Karpas-422 (cell line): Measurements from ENCODE around the gene DIS3L. TPM values are rescaled to one million over a fixed set of nuclear protein-coding genes. Genes with fewer than 3 reads are reported as not detected.

ENCODE experiments used
- DNase-seq: peaks from one replicate; pipeline ENCODE4 v3.0.0-alpha.2; 2015
- H2AFZ ChIP-seq: fragments of 200-600 bp; sonication (generic); 2 replicates; pipeline ENCODE4 v1.6.1; 2014; ENCODE audit warnings: antibody characterized with exemption, low read length, mixed read lengths
- H3K27ac ChIP-seq: fragments of 200-600 bp; sonication (generic); 2 replicates; pipeline ENCODE4 v1.5.1; 2014; ENCODE audit warnings: mild to moderate bottlenecking, low read length, moderate library complexity
- H3K27me3 ChIP-seq: fragments of 200-600 bp; sonication (generic); 2 replicates; pipeline ENCODE4 v1.6.1; 2014; ENCODE audit warnings: low read length, mixed read lengths
- H3K36me3 ChIP-seq: fragments of 200-600 bp; sonication (generic); 2 replicates; pipeline ENCODE4 v1.6.1; 2014; ENCODE audit warnings: low read length, mixed read lengths; ENCODE audit not compliant: insufficient read depth
- H3K4me1 ChIP-seq: fragments of 200-600 bp; sonication (generic); 2 replicates; pipeline ENCODE4 v1.6.1; 2014; ENCODE audit warnings: mild to moderate bottlenecking, low read length, mixed read lengths
- H3K4me2 ChIP-seq: fragments of 200-600 bp; sonication (generic); 2 replicates; pipeline ENCODE4 v1.6.1; 2014; ENCODE audit warnings: low read length, low read depth, mild to moderate bottlenecking; ENCODE audit not compliant: poor library complexity, severe bottlenecking
- H3K4me3 ChIP-seq: fragments of 200-600 bp; sonication (generic); 2 replicates; pipeline ENCODE4 v1.5.1; 2014; ENCODE audit warnings: mild to moderate bottlenecking, antibody characterized with exemption, low read length, mixed read lengths
- H3K79me2 ChIP-seq: fragments of 200-600 bp; sonication (generic); 2 replicates; pipeline ENCODE4 v1.6.1; 2014; ENCODE audit warnings: mild to moderate bottlenecking, low read length, mixed read lengths
- H3K9ac ChIP-seq: fragments of 200-600 bp; sonication (generic); 2 replicates; pipeline ENCODE4 v1.6.0; 2014; ENCODE audit warnings: low read length
- H3K9me2 ChIP-seq: fragments of 200-600 bp; sonication (generic), shearing (Covaris generic); replicated peaks from 2 replicates; pipeline ENCODE4 v1.6.0; 2014; ENCODE audit warnings: mild to moderate bottlenecking, low read length, moderate library complexity; ENCODE audit not compliant: insufficient read depth
- H3K9me3 ChIP-seq: fragments of 300-700, 200-600 bp; sonication (generic); 2 replicates; pipeline ENCODE4 v1.6.1; 2014; ENCODE audit warnings: low read length, mixed read lengths
- H4K20me1 ChIP-seq: fragments of 200-600 bp; sonication (generic); 2 replicates; pipeline ENCODE4 v1.6.1; 2014; ENCODE audit warnings: mild to moderate bottlenecking, antibody characterized with exemption, low read length, low read depth; ENCODE audit not compliant: insufficient read depth
- total RNA-seq: library from RNA; depleted of rRNA; stranded (reverse); fragments of >200 nt; shearing (Covaris generic); gene quantifications from 2 replicates; pipeline ENCODE4 v1.2.3, GENCODE V29; 2014; ENCODE audit warnings: low replicate concordance

Gene DIS3L
- total RNA-seq, 1 experiment from 2014 or later: 40.2 TPM

- H3K27ac ChIP-seq: no peak overlapping the region
- no peak overlapping the region for H3K9ac ChIP-seq
- no peaks in the 10 kb centered on the region for H3K9me3 ChIP-seq
- H4K20me1 ChIP-seq: no peaks in the 10 kb centered on the region
- H3K9me2 ChIP-seq: no peaks in the 10 kb centered on the region
- no peaks in the 10 kb centered on the region for H3K27me3 ChIP-seq
- DNase-seq: peak; percentile 82
- H3K79me2 ChIP-seq: no peaks in the 10 kb centered on the region
- no peaks in the 10 kb centered on the region for H3K36me3 ChIP-seq
- peaks cover 12% of the 10 kb centered on the region for H3K4me1 ChIP-seq
- H3K4me2 ChIP-seq: no peak overlapping the region
- H2AFZ ChIP-seq: no peak overlapping the region
- no peak overlapping the region for H3K4me3 ChIP-seq
These were observed 5.8 kb upstream of the DIS3L start for GRCh38 chr15:66287461-66288057.

DNA sequence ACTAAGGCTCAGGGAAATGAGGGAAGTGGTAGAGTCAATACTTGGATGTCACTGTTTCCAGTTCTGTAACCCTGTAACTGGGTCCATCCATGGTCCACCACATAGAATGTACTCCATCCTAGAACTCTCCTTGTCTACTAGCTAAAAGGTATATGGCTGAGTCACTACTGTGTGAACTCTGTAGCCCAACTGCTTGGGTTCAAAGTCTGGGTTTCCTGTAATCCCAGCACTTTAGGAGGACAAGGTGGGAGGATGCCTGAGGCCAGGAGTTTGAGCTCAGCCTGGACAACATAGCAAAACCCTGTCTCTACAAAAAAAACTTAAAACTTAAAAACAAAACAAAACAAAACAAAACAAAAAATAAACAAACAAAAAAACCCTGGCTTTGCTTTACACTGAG lies 5.3 kb upstream of the DIS3L start:
- H2AFZ ChIP-seq: no peak overlapping the region
- H3K27ac ChIP-seq: no peak overlapping the region
- H3K79me2 ChIP-seq: no peaks in the 10 kb centered on the region; the same call in 1 of the 2 replicates
- H3K4me3 ChIP-seq: no peak overlapping the region
- H3K9ac ChIP-seq: no peak overlapping the region
- no peak overlapping the region for H3K4me2 ChIP-seq
- no peaks in the 10 kb centered on the region for H4K20me1 ChIP-seq
- peaks cover 14% of the 10 kb centered on the region for H3K4me1 ChIP-seq
- H3K9me3 ChIP-seq: no peaks in the 10 kb centered on the region
- no peaks in the 10 kb centered on the region for H3K27me3 ChIP-seq
- no peaks in the 10 kb centered on the region for H3K9me2 ChIP-seq
- H3K36me3 ChIP-seq: no peaks in the 10 kb centered on the region
- DNase-seq: no peak

- no peak overlapping the region for H3K4me3 ChIP-seq
- no peak for DNase-seq
These were observed 4.7 kb upstream of the DIS3L start for GRCh38 chr15:66288551-66289185.

DNA sequence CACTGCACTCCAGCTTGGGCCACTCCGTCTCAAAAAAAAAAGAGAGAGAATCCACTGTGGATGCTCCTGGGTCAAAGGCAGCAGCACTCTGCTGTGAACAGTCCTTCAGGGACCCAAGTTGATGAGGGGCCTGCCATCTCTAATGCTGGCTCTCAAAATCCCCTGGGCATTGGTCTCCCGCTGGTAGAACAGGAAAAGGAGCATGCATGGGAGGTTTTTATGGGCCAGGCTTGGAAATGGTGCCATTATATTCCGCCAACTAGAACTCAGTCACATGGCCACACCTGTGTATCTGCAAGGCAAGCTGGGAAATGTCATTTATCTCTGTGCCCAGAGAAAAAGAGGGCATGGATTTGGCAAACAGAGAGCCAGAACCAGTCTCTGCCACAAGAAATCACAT lies 3.4 kb upstream of the DIS3L start:
- no peaks in the 10 kb centered on the region for H4K20me1 ChIP-seq
- no peak overlapping the region for H3K9ac ChIP-seq
- H3K9me2 ChIP-seq: no peaks in the 10 kb centered on the region
- no peak overlapping the region for H3K4me2 ChIP-seq
- peaks cover 12% of the 10 kb centered on the region for H3K79me2 ChIP-seq
- no peak overlapping the region for H3K4me3 ChIP-seq
- H2AFZ ChIP-seq: no peak overlapping the region
- H3K27me3 ChIP-seq: no peaks in the 10 kb centered on the region
- peaks cover 26% of the 10 kb centered on the region for H3K4me1 ChIP-seq
- H3K36me3 ChIP-seq: no peaks in the 10 kb centered on the region
- no peak overlapping the region for H3K27ac ChIP-seq
- no peaks in the 10 kb centered on the region for H3K9me3 ChIP-seq
- no peak for DNase-seq

More at GRCh38 chr15:66288551-66289185, 4.7 kb upstream of the DIS3L start:
- no peak overlapping the region for H3K27ac ChIP-seq
- H3K9ac ChIP-seq: no peak overlapping the region; the same call in 1 of the 2 replicates
- no peaks in the 10 kb centered on the region for H3K9me3 ChIP-seq
- no peak overlapping the region for H2AFZ ChIP-seq
- H3K4me2 ChIP-seq: no peak overlapping the region
- H3K36me3 ChIP-seq: no peaks in the 10 kb centered on the region
- no peaks in the 10 kb centered on the region; the same call in 1 of the 2 replicates for H3K79me2 ChIP-seq
- peaks cover 14% of the 10 kb centered on the region for H3K4me1 ChIP-seq
- no peaks in the 10 kb centered on the region for H3K27me3 ChIP-seq
- no peaks in the 10 kb centered on the region for H3K9me2 ChIP-seq
- H4K20me1 ChIP-seq: no peaks in the 10 kb centered on the region

DNA sequence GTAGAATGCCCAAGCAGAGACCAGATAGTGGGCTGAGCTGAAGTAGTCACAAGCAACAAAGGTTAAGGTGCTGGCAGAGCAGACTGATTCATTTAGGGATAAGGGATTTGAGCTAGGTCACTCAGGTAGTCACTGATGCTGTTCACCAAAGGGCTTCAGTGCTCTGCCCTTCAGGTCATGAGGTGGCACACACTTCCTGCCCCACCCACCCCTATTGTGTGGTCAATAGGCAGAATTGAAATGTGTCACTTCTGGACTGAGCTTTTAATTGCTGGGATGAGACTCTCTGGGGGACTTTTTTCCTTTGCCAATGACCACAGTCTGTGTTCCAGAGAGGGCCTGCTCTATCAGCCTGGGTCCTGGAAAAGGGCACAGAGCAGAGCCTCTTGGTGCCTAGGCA lies 2.9 kb upstream of the DIS3L start:
- Histone ChIP-seq H3K4me3 (no peak overlapping the region), H3K27me3 (no peaks in the 10 kb centered on the region), H3K9me2 (no peaks in the 10 kb centered on the region), H3K9ac (no peak overlapping the region), H3K27ac (no peak overlapping the region), H3K4me1 (peaks cover 31% of the 10 kb centered on the region), H3K36me3 (peaks cover under 1% of the 10 kb centered on the region; the same call in 1 of the 2 replicates), H3K9me3 (no peaks in the 10 kb centered on the region), H4K20me1 (no peaks in the 10 kb centered on the region), H2AFZ (no peak overlapping the region), H3K79me2 (peaks cover 17% of the 10 kb centered on the region), H3K4me2 (no peak overlapping the region)
- no peak for DNase-seq

- DNase-seq: no peak
- Histone ChIP-seq H3K9ac (peak overlapping the region; percentile 92), H3K4me1 (peaks cover 39% of the 10 kb centered on the region), H4K20me1 (no peaks in the 10 kb centered on the region), H3K4me3 (peak overlapping the region; percentile 90), H3K79me2 (peaks cover 32% of the 10 kb centered on the region), H3K27ac (no peak overlapping the region), H3K9me2 (no peaks in the 10 kb centered on the region), H3K4me2 (peak overlapping the region; percentile 81), H3K36me3 (peaks cover 9% of the 10 kb centered on the region; the same call in 1 of the 2 replicates), H3K9me3 (no peaks in the 10 kb centered on the region), H3K27me3 (no peaks in the 10 kb centered on the region), H2AFZ (no peak overlapping the region)
These were observed 1.4 kb upstream of the DIS3L start for GRCh38 chr15:66291816-66292570.

DNA sequence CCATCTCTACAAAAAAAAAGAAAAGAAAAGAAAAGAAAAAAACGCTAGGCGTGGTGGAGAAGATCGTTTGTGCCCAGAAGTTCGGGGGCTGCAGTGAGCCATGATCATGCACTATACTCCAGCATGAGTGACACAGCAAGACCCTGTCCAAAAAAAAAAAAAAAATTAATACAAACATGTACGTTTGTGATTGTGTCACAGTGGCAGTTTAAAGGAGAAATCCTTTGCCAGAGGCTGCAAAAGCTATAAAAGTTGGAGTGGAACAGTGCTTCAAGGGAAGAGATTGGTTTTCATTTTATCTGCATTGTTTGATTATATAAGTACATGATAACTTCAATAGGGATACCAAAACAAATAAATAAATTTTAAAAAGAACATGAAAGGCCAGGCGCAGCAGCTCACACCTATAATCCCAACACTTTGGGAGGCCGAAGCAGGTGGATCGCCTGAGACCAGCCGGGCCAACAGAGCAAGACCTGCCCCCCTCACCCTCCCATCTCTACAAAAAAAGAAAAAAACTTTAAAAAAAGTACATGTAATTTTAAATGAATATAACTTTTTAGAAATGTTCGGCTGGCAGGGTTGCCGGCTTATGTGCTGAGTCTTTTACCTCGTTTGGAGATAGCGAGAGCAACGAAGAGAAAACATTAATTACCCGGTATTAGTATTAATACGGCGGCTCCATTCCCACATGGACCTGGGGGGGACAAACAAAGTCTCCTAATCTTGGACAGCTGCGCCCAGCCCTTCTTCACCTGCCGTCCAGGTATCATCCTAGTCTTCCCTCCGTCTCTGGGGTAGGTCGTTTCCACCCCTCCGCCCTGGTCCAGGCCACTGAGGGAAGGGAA lies 573 bp upstream of the DIS3L start:
- Histone ChIP-seq H3K4me1 (peaks cover 36% of the 10 kb centered on the region), H3K9me2 (no peaks in the 10 kb centered on the region), H3K36me3 (peaks cover 13% of the 10 kb centered on the region; the same call in 1 of the 2 replicates), H3K27ac (peak overlapping the region; percentile 92), H2AFZ (peak overlapping the region; percentile 92), H3K9me3 (no peaks in the 10 kb centered on the region), H3K4me2 (peak overlapping the region; percentile 81), H3K27me3 (no peaks in the 10 kb centered on the region), H3K79me2 (peaks cover 39% of the 10 kb centered on the region), H4K20me1 (no peaks in the 10 kb centered on the region), H3K9ac (peak overlapping the region; percentile 92), H3K4me3 (peak overlapping the region; percentile 90)
- DNase-seq: no peak
